GM12878 (cell line): ENCODE results near the gene METTL27.

Experiments used
- ETV6 ChIP-seq, 2 experiments: fragments of 450-650 bp in 1 of 2; IDR thresholded peaks in 1 of 2; conservative IDR thresholded peaks in 1 of 2; 2 replicates each; pipeline ENCODE4 v1.6.1; 2014; ENCODE audit warnings: antibody characterized with exemption in 1 of 2, borderline replicate concordance in 1 of 2, low read depth in 1 of 2, mild to moderate bottlenecking in 1 of 2, moderate library complexity in 1 of 2
- ZNF274 ChIP-seq: IDR thresholded peaks from one replicate; pipeline ENCODE4 v1.8.0; 2011; ENCODE audit not compliant: insufficient read length, insufficient read depth
- TF ChIP-seq, protein P1 (sequence below), 3 experiments: IDR thresholded peaks in 2 of 3; conservative IDR thresholded peaks in 1 of 3; 2 replicates each; pipeline ENCODE4 v1.5.1; 2011; ENCODE audit warnings: low read depth in 3 of 3, low read length in 3 of 3, mild to moderate bottlenecking in 3 of 3, control low read depth in 2 of 3, moderate library complexity in 2 of 3, inconsistent platforms in 1 of 3, mixed read lengths in 1 of 3; ENCODE audit not compliant: control insufficient read depth in 2 of 3, insufficient read depth in 1 of 3; ENCODE audit errors: extremely low read depth in 1 of 3
- TF ChIP-seq, protein P2 (sequence below): IDR thresholded peaks from 2 replicates; pipeline ENCODE4 v1.6.1; 2011; ENCODE audit warnings: low read depth, mild to moderate bottlenecking, low read length, moderate library complexity, borderline replicate concordance; ENCODE audit errors: extremely low read depth

DNA sequence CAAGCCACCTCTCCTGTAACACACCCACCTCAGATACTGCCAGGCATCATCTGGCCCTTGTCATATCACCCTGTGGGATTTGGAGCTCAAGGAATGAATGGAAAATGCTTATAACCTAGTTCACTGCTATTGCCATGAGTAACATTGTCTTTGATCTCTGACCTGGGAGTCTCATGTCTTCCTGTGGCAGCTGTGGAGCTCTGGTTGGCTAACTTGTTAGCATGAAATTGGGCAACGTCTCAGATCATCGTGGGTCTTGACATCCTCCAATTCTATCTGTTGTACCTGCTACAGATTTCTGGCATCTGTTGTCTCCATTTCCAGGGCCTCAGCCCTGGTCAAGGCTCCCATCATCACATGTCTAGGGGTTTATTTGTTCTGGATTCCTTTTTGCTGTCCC is 16.5 kb upstream of the METTL27 start:
- TF ChIP-seq, protein P1, sequence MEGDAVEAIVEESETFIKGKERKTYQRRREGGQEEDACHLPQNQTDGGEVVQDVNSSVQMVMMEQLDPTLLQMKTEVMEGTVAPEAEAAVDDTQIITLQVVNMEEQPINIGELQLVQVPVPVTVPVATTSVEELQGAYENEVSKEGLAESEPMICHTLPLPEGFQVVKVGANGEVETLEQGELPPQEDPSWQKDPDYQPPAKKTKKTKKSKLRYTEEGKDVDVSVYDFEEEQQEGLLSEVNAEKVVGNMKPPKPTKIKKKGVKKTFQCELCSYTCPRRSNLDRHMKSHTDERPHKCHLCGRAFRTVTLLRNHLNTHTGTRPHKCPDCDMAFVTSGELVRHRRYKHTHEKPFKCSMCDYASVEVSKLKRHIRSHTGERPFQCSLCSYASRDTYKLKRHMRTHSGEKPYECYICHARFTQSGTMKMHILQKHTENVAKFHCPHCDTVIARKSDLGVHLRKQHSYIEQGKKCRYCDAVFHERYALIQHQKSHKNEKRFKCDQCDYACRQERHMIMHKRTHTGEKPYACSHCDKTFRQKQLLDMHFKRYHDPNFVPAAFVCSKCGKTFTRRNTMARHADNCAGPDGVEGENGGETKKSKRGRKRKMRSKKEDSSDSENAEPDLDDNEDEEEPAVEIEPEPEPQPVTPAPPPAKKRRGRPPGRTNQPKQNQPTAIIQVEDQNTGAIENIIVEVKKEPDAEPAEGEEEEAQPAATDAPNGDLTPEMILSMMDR (IDR thresholded peaks at IDR 0.05 in 2 of 3, conservative IDR thresholded peaks at IDR 0.05 in 1 of 3; ENCODE audit: control insufficient read depth in 2 of 3, extremely low read depth in 1 of 3, insufficient read depth in 1 of 3, low read depth in 3 of 3, low read length in 3 of 3), result no peak
- TF ChIP-seq, protein P2, sequence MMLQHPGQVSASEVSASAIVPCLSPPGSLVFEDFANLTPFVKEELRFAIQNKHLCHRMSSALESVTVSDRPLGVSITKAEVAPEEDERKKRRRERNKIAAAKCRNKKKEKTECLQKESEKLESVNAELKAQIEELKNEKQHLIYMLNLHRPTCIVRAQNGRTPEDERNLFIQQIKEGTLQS, result no peak
- TF ChIP-seq ZNF274 (no peak), ETV6 (conservative IDR thresholded peaks at IDR 0.05 in 1 of 2, IDR thresholded peaks at IDR 0.05 in 1 of 2; ENCODE audit: borderline replicate concordance in 1 of 2, low read depth in 1 of 2) (no peak)
